ENCODE measurements around the gene MRPL12. TPM values are rescaled to one million over a fixed set of nuclear protein-coding genes. Genes with fewer than 3 reads are reported as not detected.

MRPL12 gene
- total and polyA plus RNA-seq, 2 of the 13 experiments (the other 11 are each of a cell fraction or from before 2014, with no cell fraction given): 39.1 to 94.1 TPM

- no TSS peak for BruUV-seq (replicated peaks)
- Histone ChIP-seq H4K20me1 (ENCODE audit: insufficient read depth, low read length) (no peaks in the 10 kb centered on the region), H3K4me1 (ENCODE audit: insufficient read depth, low read length) (peaks cover 29% of the 10 kb centered on the region), H3K4me3 (replicated peaks in 1 of 3; ENCODE audit: insufficient read depth in 1 of 3, low read depth in 2 of 3, low read length in 3 of 3) (peak overlapping the region in 1 of 3 experiments; percentile 38; a peak in 1 of 6 replicates), H2AFZ (ENCODE audit: low read length) (no peak overlapping the region), H3K27me3 (ENCODE audit: control insufficient read depth in 1 of 2, insufficient read depth in 2 of 2, low read length in 2 of 2) (peaks cover 2 to 46% of the 10 kb centered on the region in 2 experiments; a peak in 4 of 5 replicates), H3K4me2 (ENCODE audit: low read depth, low read length) (peak overlapping the region; percentile 51), H3K79me2 (ENCODE audit: insufficient read depth, low read length) (no peaks in the 10 kb centered on the region), H3K9me3 (ENCODE audit: low read length) (no peaks in the 10 kb centered on the region), H3K36me3 (replicated peaks in 1 of 2; ENCODE audit: control insufficient read depth in 1 of 2, insufficient read depth in 2 of 2, low read length in 2 of 2) (no peaks in the 10 kb centered on the region), H3K9ac (ENCODE audit: insufficient read depth, low read depth, low read length) (no peak overlapping the region), H3K27ac (ENCODE audit: extremely low read length, insufficient read depth, low read length) (no peak overlapping the region)
- 0 out of 2 replicates have a peak, but pooled peaks have one; percentile 62 for TF ChIP-seq REL (CRISPR knock-in tag; conservative IDR thresholded peaks at IDR 0.05)
- 0 out of 2 replicates have a peak, but pooled peaks have one; percentile 25 for TF ChIP-seq ZNF788 (CRISPR knock-in tag; IDR thresholded peaks at IDR 0.05; ENCODE audit: borderline replicate concordance)
- no peak for TF ChIP-seq ZNF790 (CRISPR knock-in tag; IDR thresholded peaks at IDR 0.05; ENCODE audit: borderline replicate concordance)
- TF ChIP-seq ZNF451 (CRISPR knock-in tag; IDR thresholded peaks at IDR 0.05): 0 out of 2 replicates have a peak, but pooled peaks have one; percentile 6
- TF ChIP-seq MZF1 (CRISPR knock-in tag; IDR thresholded peaks at IDR 0.05; ENCODE audit: borderline replicate concordance): 0 out of 2 replicates have a peak, but pooled peaks have one; percentile 22
- TF ChIP-seq NFE2L1 (CRISPR knock-in tag; IDR thresholded peaks at IDR 0.05; ENCODE audit: borderline replicate concordance): no peak
- TF ChIP-seq, protein P1, sequence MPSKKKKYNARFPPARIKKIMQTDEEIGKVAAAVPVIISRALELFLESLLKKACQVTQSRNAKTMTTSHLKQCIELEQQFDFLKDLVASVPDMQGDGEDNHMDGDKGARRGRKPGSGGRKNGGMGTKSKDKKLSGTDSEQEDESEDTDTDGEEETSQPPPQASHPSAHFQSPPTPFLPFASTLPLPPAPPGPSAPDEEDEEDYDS (CRISPR knock-in tag; IDR thresholded peaks at IDR 0.05): no peak
- TF ChIP-seq, protein P2, sequence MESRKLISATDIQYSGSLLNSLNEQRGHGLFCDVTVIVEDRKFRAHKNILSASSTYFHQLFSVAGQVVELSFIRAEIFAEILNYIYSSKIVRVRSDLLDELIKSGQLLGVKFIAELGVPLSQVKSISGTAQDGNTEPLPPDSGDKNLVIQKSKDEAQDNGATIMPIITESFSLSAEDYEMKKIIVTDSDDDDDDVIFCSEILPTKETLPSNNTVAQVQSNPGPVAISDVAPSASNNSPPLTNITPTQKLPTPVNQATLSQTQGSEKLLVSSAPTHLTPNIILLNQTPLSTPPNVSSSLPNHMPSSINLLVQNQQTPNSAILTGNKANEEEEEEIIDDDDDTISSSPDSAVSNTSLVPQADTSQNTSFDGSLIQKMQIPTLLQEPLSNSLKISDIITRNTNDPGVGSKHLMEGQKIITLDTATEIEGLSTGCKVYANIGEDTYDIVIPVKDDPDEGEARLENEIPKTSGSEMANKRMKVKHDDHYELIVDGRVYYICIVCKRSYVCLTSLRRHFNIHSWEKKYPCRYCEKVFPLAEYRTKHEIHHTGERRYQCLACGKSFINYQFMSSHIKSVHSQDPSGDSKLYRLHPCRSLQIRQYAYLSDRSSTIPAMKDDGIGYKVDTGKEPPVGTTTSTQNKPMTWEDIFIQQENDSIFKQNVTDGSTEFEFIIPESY (CRISPR knock-in tag; IDR thresholded peaks at IDR 0.05): peak; percentile 48; the same call in 1 of the 2 replicates
- TF ChIP-seq PITX1 (CRISPR knock-in tag; IDR thresholded peaks at IDR 0.05): peak; percentile 35; the same call in 1 of the 2 replicates
- 0 out of 2 replicates have a peak, but pooled peaks have one; percentile 38 for TF ChIP-seq ZNF280D (CRISPR knock-in tag; IDR thresholded peaks at IDR 0.05)
- WGBS (ENCODE audit: low lambda C conversion rate): 12% methylated on average over 18 of the region's 22 CpGs
- ChIA-PET CTCF (ENCODE audit: low intra/inter-chr PET ratio, low total read pairs) (no interaction called here), POLR2A (no interaction called here)
- in situ Hi-C loops (cut with HindIII; ENCODE audit: extremely low pct_ligation_motif_present, low pct_unique_long_range_greater_than_20kb) (no loop called here), intact Hi-C loops (cut with micrococcal nuclease; ENCODE audit: unreplicated experiment) (no loop called here)
- FAIRE-seq: no peak
- ATAC-seq: peak; percentile 65
- DNase-seq (ENCODE audit: low spot score): no peak
Measured at GRCh38 chr17:81741049-81741593, 38.0 kb downstream of the MRPL12 start.

Measured in HepG2 (cell line).